ENCODE results near the gene PSMA7. TPM values are rescaled to one million over a fixed set of nuclear protein-coding genes. Genes with fewer than 3 reads are reported as not detected.

The PSMA7 gene
- total RNA-seq, 1 donor from 2014 or later = 318 TPM

GRCh38 chr20:62114894-62115293 is 28.3 kb downstream of the PSMA7 start:
- peaks cover 20% of the 10 kb centered on the region for H3K27me3 Mint-ChIP-seq (ENCODE audit: low read depth)
- peaks cover 11% of the 10 kb centered on the region for H3K4me1 Mint-ChIP-seq
- peaks cover 8% of the 10 kb centered on the region for H3K9me3 Mint-ChIP-seq
- no peak for TF ChIP-seq CTCF (conservative IDR thresholded peaks at IDR 0.05)
- no peak overlapping the region for H3K27ac Mint-ChIP-seq (ENCODE audit: unreplicated experiment)
- H3K36me3 Mint-ChIP-seq (ENCODE audit: low read depth) = peaks cover 2% of the 10 kb centered on the region
- no peak for DNase-seq (ENCODE audit: low read depth, low spot score)
- H3K4me3 Mint-ChIP-seq = no peak overlapping the region

DNA sequence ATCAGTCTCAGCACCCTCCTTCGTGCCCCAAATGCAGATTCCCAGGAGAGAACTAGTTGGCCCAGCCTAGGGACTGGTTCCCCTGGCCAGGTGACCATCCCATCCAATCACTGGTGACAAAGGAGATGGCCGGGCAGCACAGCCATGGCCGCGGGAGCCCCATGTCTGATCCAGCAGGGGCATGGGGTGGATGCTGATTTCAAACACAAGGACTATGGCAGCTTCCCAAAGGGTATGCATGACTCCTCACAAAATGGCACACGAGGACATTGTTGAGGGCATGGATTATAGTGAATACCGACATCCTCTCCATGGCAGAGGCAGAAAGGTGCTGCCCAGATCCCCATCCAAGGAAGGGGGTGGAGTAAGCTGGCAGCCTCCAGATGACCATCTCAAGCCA is 30.8 kb downstream of the PSMA7 start:
- Mint-ChIP-seq H3K4me1 (peaks cover 8% of the 10 kb centered on the region), H3K4me3 (no peak overlapping the region)

DNA sequence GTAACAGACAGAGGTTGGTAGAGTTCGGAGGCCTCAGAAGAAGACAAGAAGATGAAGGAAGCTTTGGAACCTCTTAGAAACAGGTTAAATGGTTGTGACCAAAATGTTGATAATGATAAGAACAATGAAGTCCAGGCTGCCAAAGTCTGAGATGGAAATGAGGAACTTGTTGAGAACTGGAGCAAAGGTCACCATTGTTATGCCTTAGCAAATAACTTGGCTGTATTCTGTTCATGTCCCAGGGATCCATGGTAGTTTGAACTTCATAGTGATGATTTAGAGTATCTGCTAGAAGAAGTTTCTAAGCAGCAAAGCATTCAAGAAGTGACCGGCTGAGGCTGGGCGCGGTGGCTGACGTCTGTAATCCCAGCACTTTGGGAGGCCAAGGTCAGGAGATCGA is 32.0 kb downstream of the PSMA7 start:
- no peak for TF ChIP-seq CTCF (conservative IDR thresholded peaks at IDR 0.05)
- H3K4me1 Mint-ChIP-seq = peaks cover 3% of the 10 kb centered on the region

More for the DNA sequence above, 30.8 kb downstream of the PSMA7 start:
- Mint-ChIP-seq H3K27me3 (ENCODE audit: low read depth) (peaks cover 18% of the 10 kb centered on the region), H3K27ac (ENCODE audit: unreplicated experiment) (no peak overlapping the region), H3K36me3 (ENCODE audit: low read depth) (peaks cover 15% of the 10 kb centered on the region), H3K9me3 (peaks cover 13% of the 10 kb centered on the region)
- TF ChIP-seq CTCF (conservative IDR thresholded peaks at IDR 0.05) = no peak
- DNase-seq (ENCODE audit: low read depth, low spot score) = no peak

DNA sequence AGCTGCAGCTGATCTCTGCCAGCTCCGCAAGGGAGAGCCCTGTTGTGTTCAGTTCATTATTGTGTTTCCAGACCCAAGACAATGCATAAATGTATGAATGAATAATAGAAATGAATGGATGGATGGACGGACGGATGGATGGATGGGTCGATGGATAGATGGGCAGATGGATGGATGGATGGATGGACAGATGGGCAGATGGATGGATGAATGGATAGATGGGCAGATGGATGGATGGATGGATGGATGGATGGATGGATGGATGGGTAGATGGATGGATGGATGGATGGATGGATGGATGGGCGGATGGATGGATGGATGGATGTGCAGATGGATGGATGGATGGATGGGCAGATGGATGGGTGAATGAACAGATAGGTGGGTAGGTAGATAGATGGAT is 37.6 kb downstream of the PSMA7 start:
- Mint-ChIP-seq H3K27ac (ENCODE audit: unreplicated experiment) (no peak overlapping the region), H3K4me1 (no peaks in the 10 kb centered on the region), H3K4me3 (no peak overlapping the region), H3K9me3 (peaks cover 12% of the 10 kb centered on the region), H3K27me3 (ENCODE audit: low read depth) (peaks cover 2% of the 10 kb centered on the region), H3K36me3 (ENCODE audit: low read depth) (peaks cover 20% of the 10 kb centered on the region)
- no peak for DNase-seq (ENCODE audit: low read depth, low spot score)
- no peak for TF ChIP-seq CTCF (conservative IDR thresholded peaks at IDR 0.05)

More for the DNA sequence above, 32.0 kb downstream of the PSMA7 start:
- Mint-ChIP-seq H3K4me3 (no peak overlapping the region), H3K36me3 (ENCODE audit: low read depth) (peaks cover 15% of the 10 kb centered on the region), H3K27me3 (ENCODE audit: low read depth) (peaks cover 15% of the 10 kb centered on the region), H3K9me3 (peaks cover 13% of the 10 kb centered on the region), H3K27ac (ENCODE audit: unreplicated experiment) (no peak overlapping the region)
- DNase-seq (ENCODE audit: low read depth, low spot score) = no peak

- no peak for TF ChIP-seq CTCF (conservative IDR thresholded peaks at IDR 0.05)
- Mint-ChIP-seq H3K9me3 (peaks cover 9% of the 10 kb centered on the region), H3K4me3 (no peak overlapping the region), H3K27me3 (ENCODE audit: low read depth) (peaks cover 2% of the 10 kb centered on the region), H3K27ac (ENCODE audit: unreplicated experiment) (no peak overlapping the region), H3K4me1 (no peaks in the 10 kb centered on the region), H3K36me3 (ENCODE audit: low read depth) (peaks cover 18% of the 10 kb centered on the region)
- DNase-seq (ENCODE audit: low read depth, low spot score) = no peak
Measured at GRCh38 chr20:62104791-62105345, 38.3 kb downstream of the PSMA7 start.
